Right atrium auricular region (tissue), 2 donors: ENCODE data around the gene GMDS. TPM values are rescaled to one million over a fixed set of nuclear protein-coding genes. Genes with fewer than 3 reads are reported as not detected.

Experiments
- DNase-seq: peaks from one replicate; pipeline ENCODE4 v3.0.0-alpha.2; 2019; ENCODE audit warnings: low spot score
- H3K27ac ChIP-seq, 2 donors: fragments of 200-600 bp; sonication (generic); 1 replicate in 1 of 2; 2 replicates in 1 of 2; pipeline ENCODE4 v1.5.1; 2016 to 2019
- H3K27me3 ChIP-seq, 2 donors: fragments of 200-600 bp; sonication (generic); one replicate each; pipeline versions ENCODE4 v1.5.1 to v1.6.0; 2017 to 2019
- H3K36me3 ChIP-seq: fragments of 200-600 bp; sonication (generic); one replicate; pipeline ENCODE4 v1.5.1; 2016
- H3K4me1 ChIP-seq, 2 donors: fragments of 200-600 bp; sonication (generic); one replicate each; pipeline versions ENCODE4 v1.5.1 to v1.6.0; 2017 to 2019
- H3K4me3 ChIP-seq, 2 donors: fragments of 200-600 bp; sonication (generic); 1 replicate in 1 of 2; 2 replicates in 1 of 2; pipeline ENCODE4 v1.5.1; 2017 to 2019; ENCODE audit warnings: mild to moderate bottlenecking in 1 of 2, moderate library complexity in 1 of 2
- H3K9me3 ChIP-seq, 2 donors: fragments of 200-600 bp; sonication (generic); one replicate each; pipeline ENCODE4 v1.5.1; 2019
- total RNA-seq, 2 donors: library from RNA; depleted of rRNA; stranded (reverse); fragments of >200 nt; gene quantifications; one replicate each; pipeline ENCODE4 v1.1.0, GENCODE V29; 2016
- TF ChIP-seq, protein P1 (sequence below), 2 donors: fragments of 200-600 bp; sonication (generic); IDR thresholded peaks; one replicate each; pipeline ENCODE4 v1.5.1; 2019; ENCODE audit warnings: antibody characterized with exemption in 2 of 2

Gene GMDS
- total RNA-seq, 2 donors from 2014 or later: 11.1 to 11.8 TPM

DNA sequence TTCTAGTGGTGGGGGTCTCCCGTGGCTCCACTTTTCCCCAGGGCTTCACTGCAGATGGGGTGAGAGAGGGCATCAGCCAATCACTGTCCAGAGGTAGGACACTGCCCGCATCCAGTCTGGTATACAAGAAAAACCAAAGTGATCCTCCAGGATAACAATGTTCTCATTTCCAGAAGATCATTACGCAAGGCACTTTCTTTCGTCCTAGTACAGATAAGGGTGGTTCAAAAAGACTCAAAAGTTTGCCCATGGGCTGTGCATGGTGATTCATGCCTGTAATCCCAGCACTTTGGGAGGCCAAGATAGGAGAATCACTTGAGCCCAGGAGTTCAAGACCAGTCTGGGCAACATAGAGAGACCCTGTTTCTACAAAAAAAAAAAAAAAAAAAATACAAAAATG, 16.4 kb downstream of the GMDS start:
- H3K36me3 ChIP-seq: no peaks in the 10 kb centered on the region
- no peaks in the 10 kb centered on the region for H3K9me3 ChIP-seq
- DNase-seq: no peak
- H3K27ac ChIP-seq: no peak overlapping the region
- no peaks in the 10 kb centered on the region for H3K4me1 ChIP-seq
- no peak overlapping the region for H3K4me3 ChIP-seq
- H3K27me3 ChIP-seq: no peaks in the 10 kb centered on the region
- TF ChIP-seq, protein P1, sequence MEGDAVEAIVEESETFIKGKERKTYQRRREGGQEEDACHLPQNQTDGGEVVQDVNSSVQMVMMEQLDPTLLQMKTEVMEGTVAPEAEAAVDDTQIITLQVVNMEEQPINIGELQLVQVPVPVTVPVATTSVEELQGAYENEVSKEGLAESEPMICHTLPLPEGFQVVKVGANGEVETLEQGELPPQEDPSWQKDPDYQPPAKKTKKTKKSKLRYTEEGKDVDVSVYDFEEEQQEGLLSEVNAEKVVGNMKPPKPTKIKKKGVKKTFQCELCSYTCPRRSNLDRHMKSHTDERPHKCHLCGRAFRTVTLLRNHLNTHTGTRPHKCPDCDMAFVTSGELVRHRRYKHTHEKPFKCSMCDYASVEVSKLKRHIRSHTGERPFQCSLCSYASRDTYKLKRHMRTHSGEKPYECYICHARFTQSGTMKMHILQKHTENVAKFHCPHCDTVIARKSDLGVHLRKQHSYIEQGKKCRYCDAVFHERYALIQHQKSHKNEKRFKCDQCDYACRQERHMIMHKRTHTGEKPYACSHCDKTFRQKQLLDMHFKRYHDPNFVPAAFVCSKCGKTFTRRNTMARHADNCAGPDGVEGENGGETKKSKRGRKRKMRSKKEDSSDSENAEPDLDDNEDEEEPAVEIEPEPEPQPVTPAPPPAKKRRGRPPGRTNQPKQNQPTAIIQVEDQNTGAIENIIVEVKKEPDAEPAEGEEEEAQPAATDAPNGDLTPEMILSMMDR (IDR thresholded peaks at IDR 0.05): no peak

DNA sequence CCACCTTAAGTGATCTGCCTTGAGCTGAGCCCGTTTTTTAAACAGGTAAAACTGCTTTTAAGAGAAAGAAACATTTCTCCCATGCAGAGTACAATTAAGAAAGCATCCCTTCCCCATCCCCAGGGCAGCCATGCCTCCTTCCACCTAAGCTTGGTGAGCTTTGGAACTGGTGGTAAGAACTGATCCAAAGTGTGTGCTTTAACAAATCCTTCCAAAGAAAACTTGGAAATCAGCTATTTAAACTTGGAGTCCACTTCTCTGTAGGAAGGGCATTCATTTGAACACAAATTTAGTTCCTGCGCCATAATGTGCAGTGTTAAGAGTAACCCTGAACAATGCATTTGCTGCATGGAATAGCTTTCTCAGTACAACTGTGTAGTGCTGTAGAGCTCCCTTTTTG, 17.0 kb downstream of the GMDS start:
- no peak for DNase-seq
- H3K36me3 ChIP-seq: no peaks in the 10 kb centered on the region
- H3K4me1 ChIP-seq: no peaks in the 10 kb centered on the region
- no peak overlapping the region for H3K4me3 ChIP-seq
- TF ChIP-seq, protein P1 (IDR thresholded peaks at IDR 0.05): no peak
- no peak overlapping the region for H3K27ac ChIP-seq
- H3K9me3 ChIP-seq: no peaks in the 10 kb centered on the region
- no peaks in the 10 kb centered on the region for H3K27me3 ChIP-seq

DNA sequence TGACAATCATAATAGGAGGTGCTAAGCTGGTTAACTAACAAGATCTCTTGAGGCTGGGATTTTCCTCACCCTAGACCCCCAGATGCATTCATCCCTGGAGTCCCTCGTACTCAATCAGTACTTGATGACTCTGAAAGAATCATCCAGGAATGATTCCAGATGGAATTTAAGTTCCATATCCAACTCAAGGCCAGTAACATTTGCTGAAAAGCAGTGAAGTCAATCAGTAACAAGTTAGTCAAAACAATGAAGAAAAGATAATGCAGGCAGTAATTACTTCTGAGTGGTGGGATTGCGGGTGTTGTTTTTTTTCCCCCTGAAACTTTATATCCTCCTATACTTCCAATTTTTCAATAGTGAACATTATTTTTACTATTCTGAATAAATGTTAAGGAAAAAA, 18.6 kb downstream of the GMDS start:
- no peaks in the 10 kb centered on the region for H3K27me3 ChIP-seq
- no peak overlapping the region for H3K4me3 ChIP-seq
- H3K27ac ChIP-seq: no peak overlapping the region
- H3K36me3 ChIP-seq: no peaks in the 10 kb centered on the region
- H3K9me3 ChIP-seq: no peaks in the 10 kb centered on the region
- TF ChIP-seq, protein P1 (IDR thresholded peaks at IDR 0.05): no peak
- DNase-seq: no peak
- peaks cover 0 to 6% of the 10 kb centered on the region in 2 donors for H3K4me1 ChIP-seq

DNA sequence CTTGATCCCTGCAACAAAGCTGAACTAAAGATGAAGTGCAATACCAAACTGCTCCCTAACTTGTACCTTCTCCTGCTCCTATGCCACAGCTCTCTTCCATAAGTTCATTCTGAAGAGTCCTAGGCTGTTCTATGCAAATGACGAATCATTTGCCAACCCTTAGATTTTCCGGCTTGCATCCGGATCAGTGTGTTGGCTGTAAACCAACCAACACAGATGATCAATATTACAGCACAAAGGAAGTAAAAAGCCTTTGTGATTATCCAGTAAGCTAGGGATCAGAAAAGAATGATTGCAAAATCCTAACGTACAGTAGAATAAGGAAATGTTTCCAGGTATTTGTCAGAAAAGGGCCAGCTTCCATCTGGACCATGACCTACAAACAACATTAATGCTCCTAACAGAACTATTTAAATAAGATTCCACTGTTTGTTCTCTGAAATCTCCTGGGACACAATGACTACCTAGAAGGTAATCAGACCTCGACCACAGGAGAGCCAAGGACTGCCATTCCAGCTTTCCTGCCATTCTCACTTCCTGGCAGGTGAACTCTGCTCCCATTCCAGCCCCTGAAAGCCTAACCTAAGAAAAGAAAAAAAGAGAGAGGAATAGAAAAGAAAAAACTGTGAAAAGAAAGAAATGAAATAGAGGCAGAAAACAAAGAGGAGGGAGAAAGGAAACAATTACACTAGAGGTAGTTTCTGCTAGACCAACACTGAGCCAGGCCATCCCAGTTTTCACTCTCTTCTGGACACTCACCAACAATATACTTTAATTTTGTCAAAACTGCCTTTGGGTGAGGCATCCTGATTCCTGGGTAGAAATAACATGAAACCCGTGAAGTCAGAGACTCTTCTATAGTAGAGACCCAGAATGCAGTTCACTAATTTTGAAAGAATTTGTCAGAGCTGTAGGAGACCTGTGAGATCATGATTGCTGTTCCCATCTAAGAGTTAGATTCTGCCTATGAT, 19.7 kb downstream of the GMDS start:
- TF ChIP-seq, protein P1 (IDR thresholded peaks at IDR 0.05): no peak
- no peaks in the 10 kb centered on the region for H3K36me3 ChIP-seq

DNA sequence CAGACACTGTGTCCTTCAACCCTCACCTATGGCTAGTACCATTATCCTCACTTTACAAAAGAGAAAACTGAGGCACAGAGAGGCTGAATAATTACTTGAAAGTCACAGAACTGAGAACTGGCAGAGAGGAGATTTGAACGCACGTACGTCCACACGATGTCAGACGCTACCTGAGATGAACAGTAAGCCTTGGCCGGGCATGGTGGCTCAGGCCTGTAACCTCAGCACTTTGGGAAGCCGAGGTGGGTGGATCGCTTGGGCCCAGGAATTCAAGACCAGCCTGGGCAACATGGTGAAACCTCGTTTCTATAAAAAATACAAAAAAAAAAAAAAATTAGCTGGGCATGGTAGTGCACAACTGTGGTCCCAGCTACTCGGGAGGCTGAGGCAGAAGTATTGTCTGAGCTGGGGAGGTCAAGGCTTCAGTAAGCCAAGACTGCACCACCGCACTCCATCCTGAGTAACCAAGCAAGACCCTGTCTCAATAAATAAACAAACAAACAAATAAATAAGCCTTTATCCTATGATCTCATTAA, 20.5 kb downstream of the GMDS start:
- TF ChIP-seq, protein P1 (IDR thresholded peaks at IDR 0.05): no peak

More for the DNA sequence above, 19.7 kb downstream of the GMDS start:
- no peak overlapping the region for H3K27ac ChIP-seq
- peaks cover 0 to 6% of the 10 kb centered on the region in 2 donors for H3K4me1 ChIP-seq
- no peak overlapping the region for H3K4me3 ChIP-seq
- DNase-seq: no peak
- H3K9me3 ChIP-seq: no peaks in the 10 kb centered on the region
- H3K27me3 ChIP-seq: no peaks in the 10 kb centered on the region

More for the DNA sequence above, 20.5 kb downstream of the GMDS start:
- H3K36me3 ChIP-seq: no peaks in the 10 kb centered on the region
- H3K9me3 ChIP-seq: no peaks in the 10 kb centered on the region
- no peaks in the 10 kb centered on the region for H3K27me3 ChIP-seq
- DNase-seq: no peak
- H3K4me3 ChIP-seq: no peak overlapping the region
- H3K4me1 ChIP-seq: peaks cover 0 to 6% of the 10 kb centered on the region in 2 donors
- no peak overlapping the region for H3K27ac ChIP-seq
